ENCODE results near the gene CACNA1A.

GRCh38 chr19:13396250-13397080 lies 109.8 kb downstream of the CACNA1A start:
- no peak for TF ChIP-seq EZH2phosphoT487 (IDR thresholded peaks at IDR 0.05; ENCODE audit: low read depth, severe bottlenecking, unreplicated experiment)
- TF ChIP-seq EZH2 (IDR thresholded peaks at IDR 0.05; ENCODE audit: borderline replicate concordance): no peak
